GM12865 (cell line): ENCODE results near the gene TPK1.
"Not testable (repeated sequence)": the region's sequence is repeated elsewhere in the genome, so short reads cannot be mapped to it uniquely, and the experiment has no call there.

Source experiments
- DNase-seq: peaks from one replicate; pipeline ENCODE4 v3.0.0; 2010; ENCODE audit warnings: low read depth
- H3K4me3 ChIP-seq: 2 replicates; pipeline ENCODE4 v1.5.1; 2011; ENCODE audit warnings: mild to moderate bottlenecking, low read depth, low read length, control low read depth
- TF ChIP-seq, protein P1 (sequence below): IDR thresholded peaks from 2 replicates; pipeline ENCODE4 v1.5.1; 2011; ENCODE audit warnings: low read length, control low read depth, low read depth, inconsistent platforms; ENCODE audit not compliant: insufficient read depth; ENCODE audit errors: missing control alignments

Gene TPK1

GRCh38 chr7:144596953-144597352 lies 238.9 kb downstream of the TPK1 start:
- no peak overlapping the region for H3K4me3 ChIP-seq
- no peak for DNase-seq
- TF ChIP-seq, protein P1, sequence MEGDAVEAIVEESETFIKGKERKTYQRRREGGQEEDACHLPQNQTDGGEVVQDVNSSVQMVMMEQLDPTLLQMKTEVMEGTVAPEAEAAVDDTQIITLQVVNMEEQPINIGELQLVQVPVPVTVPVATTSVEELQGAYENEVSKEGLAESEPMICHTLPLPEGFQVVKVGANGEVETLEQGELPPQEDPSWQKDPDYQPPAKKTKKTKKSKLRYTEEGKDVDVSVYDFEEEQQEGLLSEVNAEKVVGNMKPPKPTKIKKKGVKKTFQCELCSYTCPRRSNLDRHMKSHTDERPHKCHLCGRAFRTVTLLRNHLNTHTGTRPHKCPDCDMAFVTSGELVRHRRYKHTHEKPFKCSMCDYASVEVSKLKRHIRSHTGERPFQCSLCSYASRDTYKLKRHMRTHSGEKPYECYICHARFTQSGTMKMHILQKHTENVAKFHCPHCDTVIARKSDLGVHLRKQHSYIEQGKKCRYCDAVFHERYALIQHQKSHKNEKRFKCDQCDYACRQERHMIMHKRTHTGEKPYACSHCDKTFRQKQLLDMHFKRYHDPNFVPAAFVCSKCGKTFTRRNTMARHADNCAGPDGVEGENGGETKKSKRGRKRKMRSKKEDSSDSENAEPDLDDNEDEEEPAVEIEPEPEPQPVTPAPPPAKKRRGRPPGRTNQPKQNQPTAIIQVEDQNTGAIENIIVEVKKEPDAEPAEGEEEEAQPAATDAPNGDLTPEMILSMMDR: no peak

- no peak for DNase-seq
- TF ChIP-seq, protein P1: no peak
These were observed 241.3 kb downstream of the TPK1 start for GRCh38 chr7:144594580-144594979.

DNA sequence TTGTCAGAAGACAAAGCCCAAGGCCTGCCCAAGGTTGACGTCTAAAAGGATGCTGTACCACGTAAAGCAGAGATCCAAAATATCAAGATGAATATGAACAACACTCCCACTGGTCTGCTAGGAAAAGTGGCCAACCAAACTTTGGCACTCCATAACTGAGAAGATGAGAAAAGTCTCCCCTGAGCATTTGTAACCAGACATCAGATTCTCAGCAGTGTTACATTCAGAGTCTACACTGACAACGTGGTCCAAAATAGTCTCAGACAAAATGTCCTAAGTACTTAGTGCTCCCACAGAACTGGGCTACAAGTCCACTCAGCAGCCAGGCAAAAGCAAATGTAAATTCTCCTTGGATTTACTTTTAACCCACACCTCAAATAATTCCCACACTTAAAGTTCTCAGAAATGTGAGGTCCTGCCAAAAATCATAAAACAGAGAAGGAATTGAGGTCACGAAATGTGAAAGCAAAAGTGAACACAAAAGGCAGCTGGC lies 247.2 kb downstream of the TPK1 start:
- no peak for DNase-seq
- TF ChIP-seq, protein P1: no peak
- H3K4me3 ChIP-seq: no peak overlapping the region

More at GRCh38 chr7:144594580-144594979, 241.3 kb downstream of the TPK1 start:
- H3K4me3 ChIP-seq: no peak overlapping the region

DNA sequence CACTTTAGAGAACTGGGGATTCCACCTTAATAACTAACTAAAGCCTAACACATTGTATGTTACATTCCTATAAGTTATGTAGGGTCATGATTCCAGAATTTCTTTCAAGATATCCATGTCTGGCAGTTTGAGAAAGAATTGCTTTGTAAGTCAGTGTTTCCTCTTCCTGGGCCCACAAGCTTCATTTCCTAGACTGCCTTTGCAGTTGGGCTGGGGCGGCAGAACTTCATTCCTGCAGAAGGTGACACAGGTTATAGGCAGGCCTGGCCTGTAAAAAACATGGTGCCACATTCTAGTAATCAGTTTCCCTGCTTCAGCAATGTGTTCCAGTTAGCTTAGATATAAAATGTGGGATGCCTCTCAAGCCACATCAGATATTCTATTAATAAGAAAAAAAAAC lies 248.2 kb downstream of the TPK1 start:
- DNase-seq: no peak
- TF ChIP-seq, protein P1: no peak
- H3K4me3 ChIP-seq: no peak overlapping the region

GRCh38 chr7:144584726-144585125 lies 251.1 kb downstream of the TPK1 start:
- no peak for DNase-seq
- H3K4me3 ChIP-seq: no peak overlapping the region
- TF ChIP-seq, protein P1: no peak

DNA sequence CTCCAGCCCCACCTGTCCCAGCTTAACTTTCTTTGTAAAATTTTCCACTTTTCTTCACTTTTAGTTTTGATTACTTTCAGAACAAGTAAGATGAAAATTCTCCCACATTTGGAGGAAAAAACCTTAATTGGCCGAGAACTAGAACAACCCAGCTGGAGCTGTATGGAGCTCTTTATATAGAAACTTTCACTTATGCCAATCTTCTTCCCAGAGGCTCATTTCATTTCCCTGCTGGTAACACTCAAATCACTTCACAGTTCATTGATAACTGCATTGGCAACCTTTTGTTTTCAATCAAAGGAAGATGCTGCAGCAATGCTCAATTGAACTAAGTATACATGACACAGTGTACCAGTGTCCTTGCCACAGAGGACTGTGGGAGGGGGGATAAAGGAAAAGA lies 256.2 kb downstream of the TPK1 start:
- H3K4me3 ChIP-seq: no peak overlapping the region
- TF ChIP-seq, protein P1: no peak
- DNase-seq: no peak

DNA sequence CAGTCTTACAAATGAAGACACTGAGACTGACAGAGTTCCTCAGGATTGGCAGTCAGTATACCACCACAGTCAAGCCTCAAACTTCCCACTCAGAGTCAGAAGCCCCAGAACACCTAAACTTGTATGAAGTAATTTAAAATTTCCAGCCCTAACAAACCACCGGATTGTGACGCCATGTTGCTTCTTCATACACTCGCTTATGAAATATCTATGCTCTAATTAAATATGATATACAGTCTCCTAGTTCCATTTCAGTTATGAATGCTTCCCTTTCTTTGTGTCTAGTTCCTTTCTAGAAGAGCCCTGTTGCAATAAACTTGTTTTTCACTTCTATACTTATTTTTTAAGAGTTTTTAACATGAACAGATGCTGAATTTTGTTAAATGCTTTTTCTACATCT lies 260.4 kb downstream of the TPK1 start:
- no peak for DNase-seq
- H3K4me3 ChIP-seq: no peak overlapping the region
- TF ChIP-seq, protein P1: no peak

- not testable (repeated sequence) for DNase-seq, H3K4me3 ChIP-seq
These were observed 261.1 kb downstream of the TPK1 start for GRCh38 chr7:144574753-144575152.
